HFF-Myc (cell line): Measurements from ENCODE around the gene HES5.

ENCODE experiments used
- DNase-seq: peaks from one replicate; pipeline ENCODE4 v3.0.0-alpha.2; 2011; ENCODE audit warnings: low read depth; ENCODE audit errors: extremely low read depth
- H3K4me3 ChIP-seq: replicated peaks from 2 replicates; pipeline ENCODE4 v1.5.1; 2011; ENCODE audit warnings: low read depth, mild to moderate bottlenecking, control low read depth, low read length
- TF ChIP-seq, protein P1 (sequence below): IDR thresholded peaks from 2 replicates; pipeline ENCODE4 v1.5.1; 2012; ENCODE audit warnings: mild to moderate bottlenecking, low read depth, low read length, control low read depth; ENCODE audit errors: missing control alignments

Gene HES5

DNA sequence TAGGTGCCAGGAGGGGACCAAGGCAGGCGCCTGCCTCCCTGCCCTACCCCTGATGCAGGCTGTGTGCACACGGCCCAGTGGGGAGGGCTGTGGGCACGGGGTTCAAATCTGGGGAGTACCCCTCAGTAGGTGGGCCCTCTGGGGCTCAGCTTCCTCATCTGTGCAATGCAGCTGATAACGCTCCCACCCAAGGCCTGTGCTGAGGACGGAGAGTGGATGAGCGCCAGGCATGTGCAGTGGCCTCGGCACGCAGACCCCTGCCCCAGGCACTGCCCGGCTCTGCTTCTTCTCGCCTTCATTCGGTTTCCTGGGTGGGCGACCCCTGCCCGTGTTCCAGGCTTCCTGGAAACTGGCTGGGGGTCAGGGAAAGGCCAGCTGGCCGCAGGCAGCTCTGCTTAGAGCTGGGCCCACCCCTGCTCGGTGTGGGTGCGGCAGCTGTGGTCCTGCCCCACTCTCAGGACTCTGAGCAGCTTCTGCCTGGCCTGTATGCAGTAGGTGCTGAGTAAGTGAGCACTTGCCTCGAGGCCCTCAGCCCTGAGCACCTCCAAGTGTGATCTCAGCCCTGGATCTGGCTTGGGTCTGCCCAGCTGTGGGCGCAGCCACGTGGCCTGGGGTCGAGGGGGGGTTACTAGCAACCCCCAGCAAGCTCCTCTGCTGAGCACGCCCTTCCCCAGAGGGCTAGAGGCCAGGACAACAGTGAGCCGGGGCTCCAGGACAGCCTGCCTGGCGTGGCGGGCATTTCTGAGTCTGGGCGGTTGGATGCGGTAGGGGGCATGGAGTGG, 14.2 kb upstream of the HES5 start:
- DNase-seq: no peak
- no peak overlapping the region for H3K4me3 ChIP-seq
- TF ChIP-seq, protein P1, sequence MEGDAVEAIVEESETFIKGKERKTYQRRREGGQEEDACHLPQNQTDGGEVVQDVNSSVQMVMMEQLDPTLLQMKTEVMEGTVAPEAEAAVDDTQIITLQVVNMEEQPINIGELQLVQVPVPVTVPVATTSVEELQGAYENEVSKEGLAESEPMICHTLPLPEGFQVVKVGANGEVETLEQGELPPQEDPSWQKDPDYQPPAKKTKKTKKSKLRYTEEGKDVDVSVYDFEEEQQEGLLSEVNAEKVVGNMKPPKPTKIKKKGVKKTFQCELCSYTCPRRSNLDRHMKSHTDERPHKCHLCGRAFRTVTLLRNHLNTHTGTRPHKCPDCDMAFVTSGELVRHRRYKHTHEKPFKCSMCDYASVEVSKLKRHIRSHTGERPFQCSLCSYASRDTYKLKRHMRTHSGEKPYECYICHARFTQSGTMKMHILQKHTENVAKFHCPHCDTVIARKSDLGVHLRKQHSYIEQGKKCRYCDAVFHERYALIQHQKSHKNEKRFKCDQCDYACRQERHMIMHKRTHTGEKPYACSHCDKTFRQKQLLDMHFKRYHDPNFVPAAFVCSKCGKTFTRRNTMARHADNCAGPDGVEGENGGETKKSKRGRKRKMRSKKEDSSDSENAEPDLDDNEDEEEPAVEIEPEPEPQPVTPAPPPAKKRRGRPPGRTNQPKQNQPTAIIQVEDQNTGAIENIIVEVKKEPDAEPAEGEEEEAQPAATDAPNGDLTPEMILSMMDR: no peak

GRCh38 chr1:2543543-2544092, 13.6 kb upstream of the HES5 start:
- TF ChIP-seq, protein P1: no peak
- H3K4me3 ChIP-seq: no peak overlapping the region
- DNase-seq: no peak

DNA sequence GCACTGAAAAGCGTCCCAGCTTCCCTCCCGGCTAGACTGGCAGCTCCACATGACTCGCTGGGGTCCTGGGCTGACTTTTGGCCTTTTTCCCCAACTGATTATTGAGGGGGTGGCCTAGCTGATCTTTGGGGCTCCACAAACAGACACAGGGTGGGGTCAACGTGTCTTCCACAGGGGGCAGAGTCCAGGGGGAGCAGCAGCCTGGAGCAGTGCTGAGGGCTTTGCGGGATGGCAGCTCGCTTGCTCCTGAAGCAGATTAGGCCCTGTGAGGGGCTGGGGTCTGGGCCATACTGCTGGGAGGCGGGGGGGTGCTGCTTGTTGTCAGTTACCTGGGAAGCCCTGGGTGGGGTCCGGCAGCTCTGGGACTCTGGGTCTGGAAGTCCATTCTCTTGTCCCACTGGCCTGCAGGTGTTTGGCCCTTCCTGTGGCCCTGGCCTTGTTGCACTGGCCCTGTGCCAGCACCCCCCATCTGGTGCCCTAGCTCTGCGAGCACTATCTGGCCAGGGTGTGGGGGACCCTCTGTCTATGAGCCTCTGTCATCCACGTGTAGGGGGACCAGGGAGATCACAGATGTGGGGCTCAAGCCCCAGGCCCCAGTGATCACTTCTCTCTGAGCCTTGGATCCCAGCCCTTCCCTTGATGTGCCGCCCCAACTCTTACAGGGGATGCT, 12.3 kb upstream of the HES5 start:
- no peak overlapping the region for H3K4me3 ChIP-seq
- TF ChIP-seq, protein P1: no peak
- no peak for DNase-seq

- DNase-seq: no peak
- TF ChIP-seq, protein P1: no peak
- H3K4me3 ChIP-seq: no peak overlapping the region
Observed at GRCh38 chr1:2541619-2542245, 11.7 kb upstream of the HES5 start.

DNA sequence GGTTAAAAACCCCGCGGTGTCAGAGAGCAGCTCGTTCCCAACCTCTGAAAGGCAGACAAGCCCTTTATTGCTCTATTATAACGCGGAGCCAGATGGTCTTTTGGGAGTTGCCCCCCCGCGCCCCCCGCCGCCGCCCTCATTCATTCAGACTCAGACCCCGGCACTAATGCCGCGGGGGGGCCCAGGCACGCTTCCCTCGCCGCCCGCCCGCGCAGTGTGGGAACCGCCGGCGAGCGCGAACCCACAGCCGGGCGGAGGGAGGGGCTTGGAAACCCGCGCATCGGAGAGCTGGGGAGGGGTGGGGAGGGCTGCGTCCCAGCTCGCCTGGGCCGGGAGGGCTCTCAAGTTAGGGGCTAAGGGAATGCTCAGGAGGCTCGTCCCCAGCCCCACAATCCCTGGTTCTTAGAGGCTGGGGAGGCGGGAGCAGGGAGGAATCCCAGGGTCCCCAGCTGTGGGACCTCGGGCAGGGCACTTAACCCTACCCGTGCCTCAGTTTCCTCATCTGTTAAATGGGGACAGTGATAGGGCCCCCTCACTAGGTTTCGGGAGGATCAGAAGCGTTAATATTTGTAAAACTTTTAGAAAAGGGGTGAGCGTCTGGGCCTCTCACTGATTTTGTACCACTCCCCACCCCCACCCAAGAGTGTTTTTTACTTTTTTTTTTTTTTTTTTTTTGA, 10.9 kb upstream of the HES5 start:
- H3K4me3 ChIP-seq: no peak overlapping the region
- DNase-seq: no peak
- TF ChIP-seq, protein P1: no peak

- DNase-seq: no peak
- H3K4me3 ChIP-seq: no peak overlapping the region
- TF ChIP-seq, protein P1: peak; percentile 33
Observed at GRCh38 chr1:2539312-2539907, 9.3 kb upstream of the HES5 start.
